GM10266 (cell line): ENCODE measurements around the gene ZMYM2.

Experiments
- DNase-seq: peaks from one replicate; pipeline ENCODE4 v3.0.0; 2012; ENCODE audit errors: extremely low spot score
- CTCF ChIP-seq: IDR thresholded peaks from 2 replicates; pipeline ENCODE4 v1.5.1; 2012; ENCODE audit warnings: mild to moderate bottlenecking, low read depth; ENCODE audit not compliant: control insufficient read depth, insufficient read depth; ENCODE audit errors: missing control alignments

The ZMYM2 gene

GRCh38 chr13:20049558-20050473 is 91.3 kb downstream of the ZMYM2 start:
- no peak for TF ChIP-seq CTCF
- DNase-seq = no peak

GRCh38 chr13:20051366-20051765 is 92.8 kb downstream of the ZMYM2 start:
- no peak for TF ChIP-seq CTCF
- DNase-seq = no peak

- DNase-seq = no peak
- TF ChIP-seq CTCF = no peak
Measured at GRCh38 chr13:20053016-20053415, 94.5 kb downstream of the ZMYM2 start.

GRCh38 chr13:20053891-20054290 is 95.4 kb downstream of the ZMYM2 start:
- no peak for TF ChIP-seq CTCF
- DNase-seq = no peak

GRCh38 chr13:20054586-20054985 is 96.1 kb downstream of the ZMYM2 start:
- DNase-seq = no peak
- TF ChIP-seq CTCF = no peak

- TF ChIP-seq CTCF = no peak
Measured at GRCh38 chr13:20057214-20057613, 98.7 kb downstream of the ZMYM2 start.

GRCh38 chr13:20057963-20058362 is 99.4 kb downstream of the ZMYM2 start:
- no peak for TF ChIP-seq CTCF
- no peak for DNase-seq

More at GRCh38 chr13:20057214-20057613, 98.7 kb downstream of the ZMYM2 start:
- DNase-seq = no peak
